GM18909 (cell line): ENCODE results near the gene KLHL25.

ENCODE experiments used
- ATAC-seq: cut with Tn5 transposase; IDR thresholded peaks from one replicate; pipeline ENCODE4 v1.9.1; 2021; ENCODE audit warnings: mild to moderate bottlenecking; ENCODE audit not compliant: unreplicated experiment, poor library complexity

KLHL25 gene

DNA sequence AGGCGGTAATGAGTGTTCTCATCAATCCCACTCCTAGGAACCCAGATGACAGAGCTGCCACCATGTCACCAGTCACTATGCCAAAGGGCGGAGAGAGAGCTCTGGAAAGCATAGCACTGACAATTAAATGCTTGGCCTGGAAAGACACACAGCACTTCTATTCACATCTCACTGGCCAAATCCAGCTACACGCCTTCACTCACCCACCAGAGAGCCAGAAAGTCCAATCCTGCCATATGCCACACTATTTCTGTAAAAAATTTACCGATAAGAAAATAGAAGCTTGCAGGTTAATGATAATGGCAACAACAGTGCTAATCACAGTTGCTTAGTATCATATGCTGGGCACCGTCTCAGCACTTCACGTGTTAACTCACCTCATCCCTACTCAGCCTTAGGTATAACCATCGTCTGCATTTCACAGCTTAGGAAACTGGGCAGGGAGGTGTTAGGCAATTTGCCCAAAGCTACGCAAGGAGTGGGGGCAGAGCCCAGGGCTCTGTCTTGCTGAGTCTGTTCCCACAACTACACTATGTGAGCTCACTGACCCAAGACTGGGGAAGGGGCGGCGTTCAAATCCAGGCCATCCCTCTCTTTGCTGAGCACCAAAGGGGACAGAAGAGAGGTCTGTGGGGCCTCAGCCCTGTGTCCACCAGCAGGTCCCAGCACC, 16.5 kb downstream of the KLHL25 start:
- no peak for ATAC-seq

DNA sequence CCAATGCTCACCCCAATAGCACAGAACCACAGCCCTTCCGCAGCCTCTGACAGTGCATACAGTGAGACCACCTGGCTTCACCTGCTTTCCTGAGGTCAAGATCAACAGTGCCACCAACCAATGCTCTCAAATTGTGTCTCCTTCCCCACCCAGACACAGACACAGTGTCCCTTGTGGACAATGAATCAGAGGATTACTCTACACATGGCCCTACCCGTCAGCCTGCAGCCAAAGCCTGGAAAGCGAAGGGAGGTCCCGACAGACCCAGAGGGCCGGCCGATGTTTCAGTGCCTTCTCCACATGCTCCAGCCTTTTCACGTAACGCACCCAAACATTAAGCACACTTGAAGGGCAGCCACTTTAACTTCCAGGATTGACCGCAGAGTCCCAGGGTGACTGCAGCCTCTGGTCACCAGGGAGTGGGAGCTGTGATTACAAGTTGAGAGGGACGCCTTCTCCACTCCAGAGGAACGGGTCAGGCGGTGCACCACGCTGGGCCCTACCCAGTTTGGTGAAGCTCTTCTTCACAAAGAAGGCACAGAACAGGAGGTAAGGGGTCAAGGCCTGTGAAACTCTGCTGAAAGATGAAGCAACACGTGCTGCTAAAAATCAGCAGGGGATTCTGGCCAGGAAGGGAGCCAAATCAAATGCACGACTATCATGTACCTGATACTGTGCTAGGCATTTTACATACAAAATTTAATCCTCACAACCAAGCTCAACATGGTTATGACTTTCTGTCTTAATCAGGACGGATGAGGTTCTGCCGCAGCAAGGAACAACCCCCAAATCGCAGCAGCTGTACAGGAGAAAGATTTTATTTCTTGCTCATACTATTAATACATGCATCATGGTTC, 17.2 kb downstream of the KLHL25 start:
- ATAC-seq = no peak

DNA sequence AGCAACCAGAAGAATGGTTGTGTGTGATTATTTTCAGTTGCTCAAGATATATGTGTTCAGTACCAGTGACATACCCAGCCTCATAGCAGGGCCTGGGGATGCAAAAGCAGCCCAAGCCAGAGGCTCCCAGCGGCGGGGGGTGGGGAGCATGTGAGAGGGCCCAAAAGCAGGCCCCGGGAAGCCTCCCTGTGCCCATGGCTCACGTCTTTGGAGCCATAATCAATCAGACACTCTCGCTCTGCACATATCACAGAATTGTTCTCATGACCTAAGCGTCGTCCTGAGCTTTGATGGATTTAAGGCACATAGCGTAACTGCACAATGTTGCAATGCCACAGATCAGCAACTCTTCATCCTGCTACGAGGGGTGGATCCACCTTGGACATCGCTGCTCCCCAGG, 20.8 kb downstream of the KLHL25 start:
- no peak for ATAC-seq

DNA sequence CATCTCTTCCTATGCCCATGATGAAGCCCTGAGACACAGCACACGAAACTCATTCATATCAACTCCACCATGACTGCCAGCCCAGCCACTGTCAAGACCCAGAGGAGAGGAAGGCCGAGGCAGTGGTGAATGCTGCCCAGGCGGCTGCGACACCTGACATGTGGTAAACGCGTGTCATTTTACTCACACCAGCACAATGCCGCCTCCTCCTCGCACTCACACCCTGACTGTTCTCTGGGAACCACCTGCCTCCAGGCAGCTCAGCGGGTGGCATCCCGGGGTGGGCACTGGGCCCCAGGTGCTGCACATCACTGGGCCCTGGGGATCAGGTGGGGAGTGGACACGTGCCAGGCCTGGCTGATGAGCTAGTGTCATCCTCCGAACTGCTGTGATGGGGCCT, 21.5 kb downstream of the KLHL25 start:
- no peak for ATAC-seq

DNA sequence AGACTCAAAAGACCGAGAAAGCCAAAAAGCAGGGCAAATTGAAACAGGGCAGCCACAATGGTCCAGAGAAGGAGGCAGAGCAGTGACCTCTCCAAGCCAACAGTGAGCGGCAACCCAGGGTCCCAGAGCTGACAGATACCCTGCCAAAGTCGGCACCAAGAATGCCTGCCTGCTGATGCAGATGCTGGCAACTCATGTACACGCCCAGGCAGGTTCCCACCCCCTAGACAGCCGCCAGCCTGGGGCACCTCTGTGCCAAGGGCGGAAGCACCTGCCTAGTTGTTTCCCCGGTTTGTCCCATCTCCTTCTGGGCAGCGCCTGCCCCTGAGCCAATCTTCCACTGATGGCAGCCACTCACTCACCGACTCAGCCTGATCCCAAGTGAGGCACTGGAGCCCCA, 22.1 kb downstream of the KLHL25 start:
- no peak for ATAC-seq

DNA sequence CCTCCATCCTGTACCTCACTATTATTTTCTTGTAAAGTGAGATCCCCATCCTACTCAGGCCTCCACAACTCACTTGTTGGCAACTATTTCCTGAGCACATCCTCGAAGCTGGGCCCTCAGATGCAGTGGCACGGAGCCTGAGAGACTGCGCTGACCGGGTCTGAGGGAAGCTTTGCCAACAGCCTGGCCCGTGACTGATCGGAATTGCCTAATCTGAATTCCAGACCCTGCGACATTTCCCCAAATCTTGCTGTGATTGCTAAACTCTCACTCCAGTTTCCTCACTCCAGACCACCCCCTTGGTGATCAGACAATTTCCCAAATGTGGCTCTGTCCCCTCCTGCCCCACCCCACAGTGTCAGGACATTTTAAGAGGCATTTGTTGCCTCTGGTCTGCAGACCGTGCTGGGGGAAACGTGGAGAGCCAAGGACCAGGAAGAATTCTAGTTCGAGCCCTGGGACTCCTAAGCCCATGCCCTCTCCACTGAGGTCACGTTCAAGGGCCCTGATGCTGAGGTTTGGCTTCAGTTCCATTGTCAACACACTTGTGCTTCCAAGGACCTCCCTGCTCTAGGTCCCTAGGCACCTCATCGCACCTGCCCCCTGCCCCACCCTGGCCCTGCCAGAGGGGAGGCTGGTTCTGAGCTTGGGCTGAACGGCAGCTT, 22.8 kb downstream of the KLHL25 start:
- no peak for ATAC-seq

DNA sequence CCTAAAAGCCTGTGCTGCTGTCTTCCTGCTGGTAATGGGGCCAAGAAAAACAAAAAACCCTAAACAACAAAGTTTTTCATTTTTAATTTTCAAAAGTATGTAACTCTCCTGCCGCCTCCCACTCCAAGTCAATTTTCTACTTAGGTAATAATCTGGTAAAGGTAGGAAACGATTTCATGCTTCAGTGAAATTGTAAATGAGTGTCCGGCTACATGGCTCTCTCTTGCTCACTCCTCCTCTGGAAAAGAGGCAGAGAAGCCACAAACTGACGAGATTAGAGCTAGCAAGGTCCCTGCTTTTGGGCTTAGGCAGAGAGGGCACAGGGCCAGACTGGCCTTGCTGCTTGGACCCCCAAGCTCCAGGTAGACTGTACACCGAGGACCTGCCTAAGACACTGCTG, 23.5 kb downstream of the KLHL25 start:
- no peak for ATAC-seq

DNA sequence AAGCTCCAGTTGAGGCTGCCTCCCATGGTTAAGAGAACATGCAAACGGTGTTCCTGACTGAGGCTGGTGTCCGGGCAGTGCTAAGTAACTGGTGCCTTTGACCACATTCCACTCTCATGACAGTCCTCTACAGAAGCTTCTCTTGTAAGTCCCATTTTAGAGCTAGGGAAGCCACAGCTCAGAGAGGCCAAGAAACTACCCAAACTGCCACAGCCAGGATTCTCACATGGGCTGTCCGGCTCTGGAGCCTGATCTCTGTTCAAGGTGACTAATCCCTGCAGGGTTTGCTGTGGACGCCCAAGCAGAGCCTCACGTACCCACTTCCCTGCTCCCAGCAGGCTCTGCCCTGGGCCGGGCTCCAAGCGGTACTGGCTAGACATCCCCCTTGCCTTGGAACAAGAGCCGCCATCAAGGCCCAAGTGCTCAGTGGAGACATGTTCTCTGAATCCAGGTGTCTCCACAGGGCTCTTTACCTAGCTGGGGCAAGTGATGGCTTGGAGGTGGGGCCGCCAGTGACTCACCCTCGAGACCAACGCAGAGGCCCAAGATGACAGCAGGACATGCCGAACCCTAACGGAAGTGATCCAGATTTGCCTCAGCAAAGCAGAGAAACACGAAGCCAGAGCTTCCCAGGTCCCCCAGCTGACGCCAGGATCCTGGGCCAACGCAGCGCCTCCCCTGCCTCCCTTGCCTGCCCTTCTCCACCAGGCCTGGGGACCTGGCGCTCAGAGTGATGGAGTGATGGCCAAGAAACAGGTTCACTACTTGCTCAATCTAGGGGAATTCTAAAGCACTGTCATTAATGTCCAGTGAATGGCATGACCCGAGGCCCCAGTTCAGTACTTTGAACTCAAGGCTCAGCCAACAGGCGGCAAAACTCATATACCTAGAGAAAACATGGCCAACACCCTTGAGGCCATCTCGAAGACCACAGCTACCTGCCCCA, 24.4 kb downstream of the KLHL25 start:
- ATAC-seq = no peak

DNA sequence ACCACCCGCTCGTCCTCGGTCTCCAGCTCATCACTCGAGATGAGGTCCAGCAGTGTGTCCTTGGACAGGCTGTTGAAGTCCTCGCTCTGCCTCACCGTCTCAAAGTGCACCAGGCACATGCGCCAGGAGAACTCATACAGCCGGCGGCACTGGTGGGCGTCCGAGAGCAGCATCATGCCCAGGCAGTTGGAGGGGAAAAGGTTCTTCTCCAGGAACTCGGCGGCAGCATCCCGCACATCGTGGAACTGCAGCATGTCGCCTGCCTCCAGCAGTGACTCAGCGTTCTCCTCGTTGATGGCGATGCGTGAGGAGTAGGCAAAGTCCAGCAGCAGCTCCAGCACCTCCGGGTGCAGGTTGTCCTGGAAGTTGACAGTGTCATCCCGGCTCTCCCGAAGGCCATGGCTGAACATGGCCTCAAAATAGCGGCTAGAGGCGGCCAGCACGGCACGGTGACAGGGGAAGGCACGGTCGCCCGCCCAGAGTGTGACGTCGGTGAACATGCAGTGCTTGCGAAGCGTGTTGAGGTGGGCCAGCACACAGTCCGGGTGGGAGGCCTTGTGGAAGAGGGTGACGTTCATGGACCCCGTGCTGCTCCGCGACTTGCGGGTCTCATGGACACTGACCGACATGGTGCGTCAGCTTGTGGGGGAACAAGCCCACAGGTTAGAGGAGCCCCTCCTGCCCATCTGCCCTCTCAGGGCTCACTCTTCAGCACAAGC, 25.4 kb downstream of the KLHL25 start:
- ATAC-seq = no peak

DNA sequence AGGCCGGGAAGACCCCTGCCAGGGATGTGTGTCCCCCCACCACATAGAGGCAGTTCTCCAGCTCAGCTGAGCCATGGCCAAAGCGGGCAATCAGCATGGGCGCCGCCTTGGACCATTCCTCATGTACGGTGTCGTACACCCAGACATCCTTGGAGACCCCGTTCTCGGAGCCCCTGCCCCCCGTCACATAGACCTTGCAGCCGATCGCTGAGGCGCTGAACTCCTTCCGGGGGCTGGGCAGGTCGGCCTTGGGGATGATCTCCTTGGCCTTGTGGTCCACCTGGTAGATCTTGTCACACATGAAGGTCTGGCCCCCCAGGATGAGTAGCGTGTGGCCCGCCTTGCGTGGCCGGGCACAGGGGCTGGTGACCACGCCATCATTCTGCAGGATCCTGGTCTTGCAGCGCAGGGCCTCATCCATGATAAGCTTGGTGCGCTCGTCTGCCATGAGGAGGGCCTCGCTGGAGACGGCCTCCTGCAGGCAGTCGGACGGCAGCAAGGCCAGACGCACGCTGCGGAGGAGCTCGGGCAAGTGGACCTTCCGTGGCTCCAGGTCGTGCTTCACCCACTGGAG, 26.0 kb downstream of the KLHL25 start:
- no peak for ATAC-seq

DNA sequence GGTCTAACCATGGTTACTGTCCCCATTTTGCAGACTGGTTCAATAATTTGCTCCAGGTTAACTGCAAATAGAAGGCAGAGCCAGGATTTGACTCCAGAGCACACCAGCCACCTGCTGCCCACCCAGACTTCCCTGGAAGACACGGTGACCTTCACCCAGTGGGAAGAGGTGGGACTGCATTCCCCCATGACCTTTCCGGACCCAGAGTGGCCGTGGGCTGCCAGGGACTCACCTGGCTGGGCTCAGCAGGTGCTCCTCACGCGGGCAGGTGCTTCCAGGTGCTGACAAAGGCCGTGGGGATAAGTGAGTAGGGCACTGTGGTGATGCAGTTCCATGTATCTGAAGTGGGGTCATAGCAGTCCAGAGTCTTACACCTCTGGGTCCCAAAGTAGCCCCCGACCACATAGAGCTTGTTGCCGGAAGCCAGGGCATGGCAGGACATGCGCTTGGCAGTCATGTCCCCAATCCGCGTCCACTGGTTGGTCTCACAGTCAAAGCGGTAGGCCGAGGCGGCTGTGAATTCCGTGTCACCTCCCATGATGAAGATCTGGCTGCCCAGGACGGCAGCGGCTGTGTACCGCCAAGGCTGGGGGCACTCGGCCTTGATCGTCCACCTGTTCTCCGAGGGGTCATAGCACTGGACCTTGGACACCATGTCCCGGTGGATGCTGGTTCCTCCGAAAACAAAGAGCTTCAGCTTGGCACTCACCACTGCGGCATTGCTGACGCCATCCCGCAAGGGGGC, 26.8 kb downstream of the KLHL25 start:
- no peak for ATAC-seq

DNA sequence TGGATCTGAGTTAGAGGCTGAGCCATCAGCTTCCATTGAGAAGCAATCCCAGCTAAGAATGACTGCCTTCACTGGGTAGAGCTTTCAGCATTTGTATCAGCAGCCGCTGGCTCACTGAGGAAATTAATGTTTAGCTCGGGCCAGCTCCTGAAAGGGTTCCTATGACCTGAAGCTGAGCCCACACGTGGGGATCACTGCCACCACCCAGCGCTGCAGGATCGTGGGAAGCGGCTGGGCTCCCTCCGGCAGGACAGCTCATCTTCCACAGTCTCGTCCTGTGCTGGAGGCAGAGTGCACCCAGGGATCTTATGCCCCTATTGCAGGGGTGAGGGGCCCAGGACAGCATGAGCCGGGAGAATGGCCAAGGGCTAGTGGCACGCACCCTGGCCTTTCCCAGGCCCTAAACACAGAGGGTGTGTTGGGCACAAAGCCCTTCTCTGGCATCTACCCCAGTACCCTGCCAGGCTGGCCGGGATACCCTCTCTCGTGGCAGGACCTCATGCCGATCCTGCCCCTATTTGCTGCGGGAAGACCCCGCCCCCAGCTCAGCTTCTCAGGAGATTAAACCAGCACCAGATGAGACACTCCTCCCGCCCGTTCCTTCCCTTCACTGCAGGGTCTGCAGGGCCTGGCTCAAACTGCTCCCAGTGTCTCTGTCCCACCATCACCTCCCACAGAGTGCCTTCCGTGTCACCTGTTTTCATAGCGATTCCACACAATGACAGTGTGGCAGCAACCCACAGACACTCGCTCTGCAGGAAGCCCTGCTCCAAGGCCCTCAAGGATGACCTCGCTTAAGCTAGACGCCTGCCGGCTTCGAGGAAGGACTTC, 28.5 kb downstream of the KLHL25 start:
- ATAC-seq = no peak

DNA sequence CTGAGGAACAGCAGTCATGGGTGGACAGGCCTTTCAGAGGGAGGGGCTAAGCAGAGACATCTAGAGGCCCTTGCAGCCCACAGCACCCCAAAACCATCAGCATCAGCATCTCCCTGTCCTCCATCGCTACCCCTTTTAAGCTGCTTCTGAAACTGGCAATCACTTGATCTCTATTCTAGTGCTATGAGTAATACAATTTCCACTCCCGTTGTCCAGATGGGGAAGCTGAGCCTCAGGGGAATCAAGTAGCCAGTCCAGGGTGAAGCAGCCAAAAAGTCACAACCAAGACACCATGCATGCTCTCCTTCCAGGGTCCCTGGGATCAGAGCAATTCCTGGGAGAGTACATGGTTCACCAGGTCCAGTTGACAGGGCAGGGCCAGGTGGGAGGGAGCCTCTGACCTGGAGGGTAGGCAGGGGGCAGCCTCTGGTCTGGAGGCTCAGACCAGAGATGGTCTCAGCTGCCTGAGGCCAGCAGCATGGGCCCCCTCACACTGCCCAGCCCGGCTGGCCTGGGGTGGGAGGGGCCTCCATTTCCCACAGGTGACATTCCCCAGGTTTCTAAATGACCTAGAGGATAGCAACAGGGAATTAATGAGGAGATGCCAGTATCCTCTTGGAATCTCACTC, 30.0 kb downstream of the KLHL25 start:
- ATAC-seq = no peak

DNA sequence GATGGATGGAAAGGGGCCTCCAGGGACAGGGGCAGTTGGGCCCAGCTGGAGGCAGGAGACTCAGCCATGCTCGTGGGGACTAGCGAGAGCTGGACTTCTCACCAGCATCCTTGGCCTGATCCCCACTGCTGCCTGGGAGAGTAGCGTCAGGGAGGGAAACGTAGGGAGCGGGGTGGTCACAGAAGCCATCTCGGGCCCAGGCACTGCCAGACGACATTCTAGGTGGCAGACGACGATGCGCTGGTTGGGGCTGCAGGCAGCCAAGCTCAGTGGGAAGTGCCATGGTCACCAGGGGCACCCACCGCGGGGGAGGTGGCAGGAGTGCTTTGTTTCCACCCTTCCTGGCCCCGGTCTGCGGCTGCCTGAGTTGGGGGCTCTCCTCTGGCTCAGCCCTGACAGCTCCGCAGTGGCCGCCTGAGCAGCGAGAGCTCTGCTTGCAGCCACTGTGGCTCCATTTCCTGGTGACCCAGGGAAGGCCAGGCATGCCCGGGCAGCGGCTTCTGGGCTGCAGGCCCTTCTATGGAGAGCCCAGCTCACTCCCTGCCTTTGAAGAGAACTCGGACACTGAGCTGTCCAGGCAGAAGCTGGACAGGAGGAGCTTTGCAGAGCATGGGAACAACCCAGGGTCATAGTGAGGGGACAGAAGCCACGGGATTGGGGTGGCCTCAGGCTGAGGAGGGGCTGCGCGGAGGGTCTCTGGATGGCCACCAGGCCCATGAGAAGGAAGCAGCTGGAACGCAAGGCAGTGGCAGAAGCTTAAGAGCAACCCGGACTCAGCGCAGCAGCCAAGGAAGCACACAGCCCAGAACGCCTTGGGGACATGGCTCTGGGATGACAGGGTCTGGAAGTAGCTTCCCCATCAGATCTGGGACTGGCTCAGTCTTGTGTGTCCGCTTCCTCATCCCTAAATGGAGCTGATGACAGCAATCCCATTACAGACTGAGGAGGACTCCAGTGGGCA, 30.8 kb downstream of the KLHL25 start:
- no peak for ATAC-seq

DNA sequence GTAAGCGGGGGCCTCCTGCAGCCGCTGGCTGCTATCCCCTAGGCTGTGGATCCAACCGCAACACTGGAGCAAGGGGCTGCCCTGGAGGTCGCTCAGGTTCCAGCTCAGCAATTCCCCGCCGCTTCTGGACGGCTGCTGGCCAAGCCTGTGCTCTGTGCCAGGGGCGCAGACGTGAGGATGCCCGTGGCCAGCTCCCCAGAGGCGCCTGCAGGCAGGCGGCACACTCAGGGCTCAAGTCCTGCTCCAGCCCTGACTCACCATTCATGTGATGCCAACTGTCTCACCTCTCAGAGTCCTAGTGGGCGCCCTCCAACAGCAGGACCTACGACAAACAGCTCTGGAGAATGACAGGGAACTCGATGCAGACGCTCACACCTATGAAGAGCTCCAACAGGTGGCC, 31.6 kb downstream of the KLHL25 start:
- no peak for ATAC-seq

DNA sequence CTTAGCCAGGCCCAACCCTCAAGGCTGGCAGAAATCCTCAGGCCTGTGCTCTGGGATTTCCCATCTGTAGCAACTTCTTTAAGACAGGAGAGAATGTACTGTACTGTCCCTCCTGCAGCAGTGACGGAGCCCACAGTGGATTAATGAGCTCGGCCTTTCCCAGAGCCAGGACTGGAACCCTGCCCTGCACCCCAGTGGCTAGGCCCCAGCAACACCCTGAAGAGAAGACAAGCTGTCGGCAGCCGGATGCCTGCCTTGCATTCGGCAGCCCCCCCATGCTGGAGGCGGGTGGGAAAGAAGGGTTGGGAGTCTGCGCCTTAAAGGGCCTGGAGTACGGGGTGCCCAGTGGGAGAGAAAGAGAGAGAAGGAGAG, 32.0 kb downstream of the KLHL25 start:
- no peak for ATAC-seq
